GM12878 (cell line): ENCODE results near the gene HTR7. TPM values are rescaled to one million over a fixed set of nuclear protein-coding genes. Genes with fewer than 3 reads are reported as not detected.

Experiments used
- ATAC-seq: fragments of 200-7000 bp; cut with Tn5 transposase; 3 replicates; pipeline ENCODE4 v1.9.1; 2020; ENCODE audit warnings: mild to moderate bottlenecking, moderate library complexity
- BruUV-seq: library from RNA; stranded (reverse); fragments of 400-500 nt; replicated peaks from 2 replicates; lab custom pipeline; 2021; lab: Mats Ljungman, UMichigan
- CTCF ChIA-PET: fragments of 300-600 bp; sonication (Branson Sonifier 250); formaldehyde crosslinking; extraction: SDS; loops from one replicate; lab custom pipeline; 2021; ENCODE audit warnings: inconsistent platforms; lab: Yijun Ruan, JAX
- POLR2A ChIA-PET: fragments of 350-600 bp; formaldehyde crosslinking; extraction: SDS; loops from one replicate; lab custom pipeline; 2021; ENCODE audit warnings: inconsistent platforms; lab: Charles Lee
- RAD21 ChIA-PET: fragments of 300-600 bp; sonication (Branson Sonifier 250); formaldehyde crosslinking; loops from one replicate; lab custom pipeline; 2023; ENCODE audit warnings: antibody characterized with exemption; ENCODE audit not compliant: unreplicated experiment; lab: Charles Lee
- SMC1A ChIA-PET: fragments of 300-600 bp; sonication (Branson Sonifier 250); formaldehyde crosslinking; loops from one replicate; lab custom pipeline; 2023; ENCODE audit not compliant: unreplicated experiment, uncharacterized antibody; lab: Charles Lee
- DNase-seq: peaks from one replicate; pipeline ENCODE4 v3.0.0-alpha.2; 2011; ENCODE audit warnings: low read depth, low spot score
- FAIRE-seq: peaks from 3 replicates; lab custom pipeline; 2011; peaks lifted over from hg19 to GRCh38; lab: Jason Lieb, UNC
- H2AFZ ChIP-seq: 2 replicates; pipeline ENCODE4 v1.6.0; 2011; ENCODE audit warnings: low read depth, low read length, control low read depth; ENCODE audit not compliant: control insufficient read depth
- H3K27ac ChIP-seq: 2 replicates; pipeline ENCODE4 v1.5.1; 2011; ENCODE audit warnings: control low read depth; ENCODE audit not compliant: control insufficient read depth, insufficient read depth
- H3K27me3 ChIP-seq, 2 experiments: replicated peaks in 1 of 2; 2 replicates each; pipeline versions ENCODE4 v1.6.0 to v1.6.1; 2011; ENCODE audit warnings: low read length in 1 of 2; ENCODE audit not compliant: control insufficient read depth in 2 of 2, insufficient read depth in 2 of 2
- H3K36me3 ChIP-seq, 2 experiments: 2 replicates each; pipeline ENCODE4 v1.5.1; 2011; ENCODE audit warnings: low read length in 1 of 2; ENCODE audit not compliant: control insufficient read depth in 2 of 2, insufficient read depth in 2 of 2
- H3K4me1 ChIP-seq: 2 replicates; pipeline ENCODE4 v1.6.1; 2011; ENCODE audit warnings: mild to moderate bottlenecking, low read length, moderate library complexity, mixed read lengths; ENCODE audit not compliant: control insufficient read depth, insufficient read depth
- H3K4me2 ChIP-seq: 2 replicates; pipeline ENCODE4 v1.6.0; 2011; ENCODE audit warnings: control low read depth; ENCODE audit not compliant: control insufficient read depth, insufficient read depth
- H3K4me3 ChIP-seq: fragments of 200-600 bp; sonication (generic); 2 replicates; pipeline ENCODE4 v1.5.1; 2016
- H3K79me2 ChIP-seq: 2 replicates; pipeline ENCODE4 v1.6.0; 2011; ENCODE audit warnings: low read length; ENCODE audit not compliant: control insufficient read depth, insufficient read depth
- H3K9ac ChIP-seq: 2 replicates; pipeline ENCODE4 v1.8.0; 2011; ENCODE audit warnings: low read length, control low read depth, mixed read lengths; ENCODE audit not compliant: control insufficient read depth, insufficient read depth
- H3K9me3 ChIP-seq: replicated peaks from 3 replicates; pipeline ENCODE4 v1.5.1; 2011; ENCODE audit warnings: mild to moderate bottlenecking, low read length; ENCODE audit not compliant: control insufficient read depth, insufficient read depth
- H4K20me1 ChIP-seq: 2 replicates; pipeline ENCODE4 v1.6.0; 2011; ENCODE audit not compliant: control insufficient read depth, insufficient read depth
- BCLAF1 ChIP-seq: fragments of 450-650 bp; IDR thresholded peaks from 2 replicates; pipeline ENCODE4 v1.6.1; 2017; ENCODE audit warnings: antibody characterized with exemption, mild to moderate bottlenecking, moderate library complexity
- EP300 ChIP-seq, 2 experiments: fragments of 150-350 bp in 1 of 2; IDR thresholded peaks; 2 replicates each; pipeline ENCODE4 v1.6.1; 2011 to 2012; ENCODE audit warnings: low read depth in 2 of 2, low read length in 2 of 2, borderline replicate concordance in 1 of 2, improper control_type of control experiment in 1 of 2, inconsistent platforms in 1 of 2; ENCODE audit not compliant: control insufficient read depth in 1 of 2
- POLR2AphosphoS5 ChIP-seq: IDR thresholded peaks from 2 replicates; pipeline ENCODE4 v1.6.1; 2011; ENCODE audit warnings: mild to moderate bottlenecking, low read length, inconsistent platforms
- PRDM15 ChIP-seq: fragments of 450-650 bp; formaldehyde crosslinking; IDR thresholded peaks from 2 replicates; pipeline ENCODE4 v1.4.0; 2020; ENCODE audit warnings: mild to moderate bottlenecking, moderate library complexity
- WRNIP1 ChIP-seq: IDR thresholded peaks from 2 replicates; pipeline ENCODE4 v1.6.1; 2011; ENCODE audit warnings: low read depth, low read length, improper control_type of control experiment, borderline replicate concordance
- YY1 ChIP-seq: IDR thresholded peaks from 2 replicates; pipeline ENCODE4 v1.6.1; 2011; ENCODE audit warnings: low read depth, mild to moderate bottlenecking, low read length
- ZZZ3 ChIP-seq: IDR thresholded peaks from 2 replicates; pipeline ENCODE4 v1.6.1; 2011; ENCODE audit warnings: low read depth; ENCODE audit not compliant: control insufficient read depth, insufficient read length
- WGBS: methylation state at CpG from one replicate; pipeline ENCODE4 v1.1.6; 2016; ENCODE audit warnings: low lambda C conversion rate; ENCODE audit not compliant: insufficient replicate concordance, insufficient coverage; ENCODE audit errors: missing lambda C conversion rate; 5-methylcytosine and 5-hydroxymethylcytosine counted together
- in situ Hi-C: fragments of 300-500 bp; cut with MboI; formaldehyde crosslinking; loops from 9 replicates; pipeline ENCODE4 v1.14.3; 2018; ENCODE audit warnings: mixed read lengths
- intact Hi-C: fragments of 100-400 bp; cut with micrococcal nuclease; formaldehyde crosslinking; loops from one replicate; pipeline ENCODE4 v1.14.2; 2022; ENCODE audit not compliant: unreplicated experiment
- polyA plus RNA-seq, 11 experiments: library from polyadenylated mRNA; depleted of rRNA in 4 of 11; unstranded in 6 of 11; stranded (reverse) in 5 of 11; fragments of >200 nt; fragmentation: Nextera tagmentation in 4 of 11; fragmentation: Illumina TruSeq in 1 of 11; extraction: Ambion mirVana in 4 of 11; extraction: Trizol in 1 of 11; gene quantifications; 1 replicate in 1 of 11; 2 replicates in 10 of 11; pipeline versions ENCODE4 v1.2.1 to v1.2.3, GENCODE V29; 2011 to 2016; ENCODE audit warnings: inconsistent platforms in 2 of 11, missing spikeins in 2 of 11, low read depth in 1 of 11
- total RNA-seq, 4 experiments: library from RNA; depleted of rRNA in 3 of 4; stranded (reverse); fragments of >200 nt in 3 of 4; fragmentation: Illumina TruSeq in 1 of 4; extraction: Trizol in 1 of 4; gene quantifications; 2 replicates each; pipeline versions ENCODE4 v1.2.1 to v1.2.3, GENCODE V29; 2013 to 2021
- TF ChIP-seq, protein P1 (sequence below): fragments of 450-650 bp; IDR thresholded peaks from 2 replicates; pipeline ENCODE4 v1.6.1; 2016; ENCODE audit warnings: mild to moderate bottlenecking

The HTR7 gene
- total and polyA plus RNA-seq, 10 of the 15 experiments (the other 5 are each of a cell fraction or from before 2014, with no cell fraction given) = 0.01 to 1.3 (median 0.06) TPM; not detected in 4

- Histone ChIP-seq H3K9ac (no peak overlapping the region), H3K27ac (no peak overlapping the region), H3K27me3 (no peaks in the 10 kb centered on the region), H3K4me1 (no peaks in the 10 kb centered on the region), H3K4me2 (no peak overlapping the region), H3K4me3 (no peak overlapping the region), H4K20me1 (no peaks in the 10 kb centered on the region), H3K79me2 (no peaks in the 10 kb centered on the region), H3K36me3 (no peaks in the 10 kb centered on the region), H3K9me3 (no peaks in the 10 kb centered on the region; the same call in 2 of the 3 replicates), H2AFZ (no peak overlapping the region)
- intact Hi-C loops (no loop called here), in situ Hi-C loops (no loop called here)
- no TSS peak for BruUV-seq
- POLR2A ChIA-PET = no interaction called here
- SMC1A ChIA-PET = no interaction called here
- 31% methylated on average over 3 of the region's 3 CpGs for WGBS
- RAD21 ChIA-PET = no interaction called here
- ATAC-seq (no peak), DNase-seq (no peak), FAIRE-seq (no peak)
- TF ChIP-seq EP300 (IDR thresholded peaks at IDR 0.05; ENCODE audit: borderline replicate concordance in 1 of 2, control insufficient read depth in 1 of 2, low read depth in 2 of 2, low read length in 2 of 2) (no peak), YY1 (no peak), WRNIP1 (no peak), PRDM15 (CRISPR knock-in tag) (no peak), BCLAF1 (no peak), POLR2AphosphoS5 (no peak), ZZZ3 (no peak)
- TF ChIP-seq, protein P1, sequence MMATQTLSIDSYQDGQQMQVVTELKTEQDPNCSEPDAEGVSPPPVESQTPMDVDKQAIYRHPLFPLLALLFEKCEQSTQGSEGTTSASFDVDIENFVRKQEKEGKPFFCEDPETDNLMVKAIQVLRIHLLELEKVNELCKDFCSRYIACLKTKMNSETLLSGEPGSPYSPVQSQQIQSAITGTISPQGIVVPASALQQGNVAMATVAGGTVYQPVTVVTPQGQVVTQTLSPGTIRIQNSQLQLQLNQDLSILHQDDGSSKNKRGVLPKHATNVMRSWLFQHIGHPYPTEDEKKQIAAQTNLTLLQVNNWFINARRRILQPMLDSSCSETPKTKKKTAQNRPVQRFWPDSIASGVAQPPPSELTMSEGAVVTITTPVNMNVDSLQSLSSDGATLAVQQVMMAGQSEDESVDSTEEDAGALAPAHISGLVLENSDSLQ = no peak
- CTCF ChIA-PET = no interaction called here
Measured at GRCh38 chr10:90834326-90834725, 23.5 kb downstream of the HTR7 start.
